Activated CD4-positive, alpha-beta memory T cell treated with anti-CD3 and anti-CD28 coated beads for 36 hours (primary cell): Measurements from ENCODE around the gene SACM1L. TPM values are rescaled to one million over a fixed set of nuclear protein-coding genes. Genes with fewer than 3 reads are reported as not detected.

Source experiments
- CTCF ChIA-PET: fragments of 350-600 bp; sonication (Branson Sonifier 250); formaldehyde crosslinking; loops from one replicate; lab custom pipeline; 2021; ENCODE audit warnings: antibody characterized with exemption, inconsistent platforms; lab: Charles Lee
- POLR2A ChIA-PET: fragments of 350-600 bp; sonication (Branson Sonifier 250); formaldehyde crosslinking; loops from one replicate; lab custom pipeline; 2021; ENCODE audit warnings: antibody characterized with exemption; lab: Charles Lee
- DNase-seq: peaks from one replicate; pipeline ENCODE4 v3.0.0-alpha.2; 2020
- H3K27ac Mint-ChIP-seq: one replicate; pipeline ENCODE4 v1.8.0; 2021; ENCODE audit warnings: mixed read lengths
- H3K27me3 Mint-ChIP-seq: one replicate; pipeline ENCODE4 v1.8.0; 2021; ENCODE audit warnings: mixed read lengths
- H3K36me3 Mint-ChIP-seq: one replicate; pipeline ENCODE4 v1.8.0; 2021; ENCODE audit warnings: mixed read lengths
- H3K4me1 Mint-ChIP-seq: one replicate; pipeline ENCODE4 v1.8.0; 2021; ENCODE audit warnings: low read depth, mixed read lengths
- H3K4me3 Mint-ChIP-seq: one replicate; pipeline ENCODE4 v1.8.0; 2021; ENCODE audit warnings: mild to moderate bottlenecking, mixed read lengths
- H3K9me3 Mint-ChIP-seq: one replicate; pipeline ENCODE4 v1.8.0; 2021; ENCODE audit warnings: mixed read lengths
- intact Hi-C: fragments of 100-400 bp; cut with micrococcal nuclease; formaldehyde crosslinking; loops from one replicate; pipeline ENCODE4 v1.15.1; 2023
- total RNA-seq, 2 experiments: library from RNA; stranded (reverse); gene quantifications; one replicate each; pipeline ENCODE4 v1.2.3, GENCODE V29; 2021

SACM1L gene
- total RNA-seq, 2 experiments from 2014 or later = 64.3 to 71.2 TPM

DNA sequence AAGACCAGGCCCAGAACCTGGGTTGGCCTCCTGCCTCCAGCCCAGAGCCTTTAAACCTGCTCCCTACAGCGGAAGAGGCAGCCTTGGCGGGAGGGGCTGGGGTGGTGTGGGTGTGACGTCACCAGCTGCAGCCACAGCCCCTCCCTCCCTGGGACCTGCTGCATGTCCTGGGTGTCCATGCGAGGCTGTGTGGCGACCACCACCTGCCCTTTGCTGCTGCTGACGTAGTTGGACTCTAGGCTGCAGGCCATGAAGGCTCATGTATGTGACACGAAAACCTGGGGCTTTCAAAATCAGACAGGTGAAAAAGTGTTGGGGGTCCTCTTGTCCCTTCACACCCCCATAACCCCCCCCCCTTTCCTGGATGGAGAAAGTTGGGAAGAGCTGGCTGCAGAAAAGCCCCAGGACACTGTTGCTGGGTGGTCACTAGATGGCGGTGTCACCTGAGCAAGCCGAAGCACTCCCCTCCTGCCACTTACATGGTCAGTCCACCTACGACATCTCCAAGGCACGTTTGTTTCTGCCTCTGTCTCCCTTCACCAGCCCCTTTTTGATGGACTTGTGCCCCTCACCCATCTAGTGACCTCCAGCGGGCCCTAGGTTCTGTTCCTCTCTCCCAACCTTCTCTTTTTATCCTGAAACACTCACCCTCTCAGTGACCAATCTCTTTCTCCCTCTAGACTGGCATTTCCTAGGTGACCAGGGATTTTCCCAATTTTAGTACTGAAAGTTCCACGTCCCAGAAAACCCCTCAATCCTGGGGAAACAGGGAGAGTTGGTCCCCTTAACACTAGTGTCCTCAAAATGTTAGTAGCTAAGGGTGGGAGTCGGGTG is 71.9 kb downstream of the SACM1L start:
- no peak overlapping the region for H3K27ac Mint-ChIP-seq
- CTCF ChIA-PET = interaction anchor here (0.6 to 5.5 kb wide), 16 partner anchors 12 to 617 kb away, joined by 3 to 112 read pairs (median 4); partner anchors contain the start of gene CXCR6

DNA sequence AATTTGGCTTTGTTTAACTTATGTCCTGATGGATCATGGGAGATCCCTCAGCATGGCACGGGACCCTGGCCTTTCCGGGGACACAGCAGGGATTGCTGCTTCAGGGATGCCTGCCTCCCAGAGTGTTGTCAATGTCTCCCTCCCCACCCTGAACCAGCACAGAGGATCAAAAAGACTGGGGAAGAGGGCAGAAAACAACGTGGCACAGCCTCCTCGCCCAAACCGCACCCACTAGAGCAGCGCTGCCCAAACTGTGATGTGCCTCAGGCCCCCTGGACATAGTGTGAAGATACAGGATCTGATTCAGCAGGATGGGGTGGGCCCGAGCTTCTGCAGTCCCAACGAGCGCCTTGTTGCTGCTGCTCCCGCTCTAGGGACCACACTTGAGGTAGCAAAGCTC is 72.6 kb downstream of the SACM1L start:
- DNase-seq = no peak
- H3K9me3 Mint-ChIP-seq = no peaks in the 10 kb centered on the region
- no peaks in the 10 kb centered on the region for H3K36me3 Mint-ChIP-seq
- intact Hi-C loops = loop anchor here (1.0 to 2.0 kb wide), 3 partner anchors 70 to 317 kb away; no protein-coding TSS in a partner anchor
- H3K4me3 Mint-ChIP-seq = no peak overlapping the region
- H3K27me3 Mint-ChIP-seq = no peaks in the 10 kb centered on the region
- POLR2A ChIA-PET = no interaction called here
- H3K4me1 Mint-ChIP-seq = no peaks in the 10 kb centered on the region
- CTCF ChIA-PET = interaction anchor here (1.0 to 5.5 kb wide), 10 partner anchors 13 to 616 kb away, joined by 3 to 112 read pairs (median 6); no protein-coding TSS in a partner anchor
- no peak overlapping the region for H3K27ac Mint-ChIP-seq

More for the DNA sequence above, 71.9 kb downstream of the SACM1L start:
- no peaks in the 10 kb centered on the region for H3K36me3 Mint-ChIP-seq
- intact Hi-C loops = loop anchor here (1.0 to 2.0 kb wide), 2 partner anchors 168 to 318 kb away; no protein-coding TSS in a partner anchor
- H3K27me3 Mint-ChIP-seq = no peaks in the 10 kb centered on the region
- no peak overlapping the region for H3K4me3 Mint-ChIP-seq
- DNase-seq = peak; percentile 53
- no peaks in the 10 kb centered on the region for H3K9me3 Mint-ChIP-seq
- POLR2A ChIA-PET = no interaction called here
- no peaks in the 10 kb centered on the region for H3K4me1 Mint-ChIP-seq

DNA sequence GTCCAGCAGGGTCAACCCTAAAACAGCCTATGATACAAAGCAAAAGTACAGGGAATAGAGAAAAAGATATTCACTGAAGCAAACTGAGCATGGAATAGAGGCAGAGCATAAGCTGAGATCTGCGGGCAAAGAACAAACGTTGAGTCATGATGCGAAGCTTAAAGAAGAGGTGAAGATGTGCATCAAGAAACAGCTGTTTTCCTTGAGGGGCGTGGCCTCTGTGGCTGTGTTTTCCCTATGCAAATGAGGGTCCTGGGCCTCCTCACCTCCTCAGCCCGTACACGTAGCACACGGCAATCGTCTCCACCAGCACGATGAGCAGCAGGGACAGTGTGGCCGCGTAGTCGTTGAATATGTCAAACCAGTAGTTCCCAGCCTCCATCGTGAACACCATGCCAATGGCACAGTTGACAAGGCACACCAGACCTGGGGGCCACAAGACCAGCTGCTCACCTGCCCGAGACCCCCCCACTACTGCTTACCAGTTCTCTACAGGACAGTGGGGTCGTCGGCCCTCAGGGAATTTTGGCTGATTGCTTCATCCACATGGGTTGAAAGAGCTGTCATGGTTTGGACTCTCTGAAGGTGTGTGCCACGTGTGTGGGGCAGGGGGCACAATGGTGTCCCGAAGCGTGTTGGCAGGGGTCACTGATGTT is 73.6 kb downstream of the SACM1L start:
- Mint-ChIP-seq H3K27ac (no peak overlapping the region), H3K27me3 (no peaks in the 10 kb centered on the region), H3K36me3 (no peaks in the 10 kb centered on the region), H3K9me3 (no peaks in the 10 kb centered on the region), H3K4me1 (no peaks in the 10 kb centered on the region), H3K4me3 (no peak overlapping the region)
- ChIA-PET POLR2A (interaction anchor here (1.0 kb wide), 1 partner anchor 176 kb away, joined by 3 read pairs; no protein-coding TSS in a partner anchor), CTCF (interaction anchor here (1.1 to 5.5 kb wide), 8 partner anchors 13 to 316 kb away, joined by 3 to 112 read pairs (median 7); no protein-coding TSS in a partner anchor)
- intact Hi-C loops = loop anchor here (1.0 kb wide), 1 partner anchor 70 kb away; no protein-coding TSS in a partner anchor
- DNase-seq = no peak

DNA sequence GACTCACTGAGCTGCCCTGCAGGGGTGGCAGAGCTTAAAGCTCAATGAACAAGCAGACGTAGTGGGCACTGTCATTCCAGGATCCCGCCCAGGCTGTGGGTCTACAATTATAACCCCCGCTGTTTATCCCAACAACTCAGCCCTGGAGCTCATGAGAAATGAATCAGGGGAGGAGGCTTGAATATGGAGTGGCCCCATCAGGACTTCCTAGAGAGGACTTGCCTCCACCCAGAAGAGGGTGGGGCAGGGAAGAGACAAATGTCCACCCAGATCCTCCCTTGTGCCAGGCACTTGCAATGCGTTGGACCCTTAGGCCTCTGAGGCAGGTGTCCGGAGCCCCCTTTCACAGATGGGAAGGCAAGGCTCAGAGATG is 74.1 kb downstream of the SACM1L start:
- H3K27me3 Mint-ChIP-seq = no peaks in the 10 kb centered on the region
- intact Hi-C loops = no loop called here
- no peak for DNase-seq
- no peak overlapping the region for H3K4me3 Mint-ChIP-seq
- H3K36me3 Mint-ChIP-seq = no peaks in the 10 kb centered on the region
- no peak overlapping the region for H3K27ac Mint-ChIP-seq
- POLR2A ChIA-PET = interaction anchor here (1.0 kb wide), 1 partner anchor 176 kb away, joined by 3 read pairs; no protein-coding TSS in a partner anchor
- no peaks in the 10 kb centered on the region for H3K9me3 Mint-ChIP-seq
- CTCF ChIA-PET = interaction anchor here (1.1 to 5.5 kb wide), 7 partner anchors 14 to 316 kb away, joined by 3 to 112 read pairs (median 7); no protein-coding TSS in a partner anchor
- no peaks in the 10 kb centered on the region for H3K4me1 Mint-ChIP-seq

DNA sequence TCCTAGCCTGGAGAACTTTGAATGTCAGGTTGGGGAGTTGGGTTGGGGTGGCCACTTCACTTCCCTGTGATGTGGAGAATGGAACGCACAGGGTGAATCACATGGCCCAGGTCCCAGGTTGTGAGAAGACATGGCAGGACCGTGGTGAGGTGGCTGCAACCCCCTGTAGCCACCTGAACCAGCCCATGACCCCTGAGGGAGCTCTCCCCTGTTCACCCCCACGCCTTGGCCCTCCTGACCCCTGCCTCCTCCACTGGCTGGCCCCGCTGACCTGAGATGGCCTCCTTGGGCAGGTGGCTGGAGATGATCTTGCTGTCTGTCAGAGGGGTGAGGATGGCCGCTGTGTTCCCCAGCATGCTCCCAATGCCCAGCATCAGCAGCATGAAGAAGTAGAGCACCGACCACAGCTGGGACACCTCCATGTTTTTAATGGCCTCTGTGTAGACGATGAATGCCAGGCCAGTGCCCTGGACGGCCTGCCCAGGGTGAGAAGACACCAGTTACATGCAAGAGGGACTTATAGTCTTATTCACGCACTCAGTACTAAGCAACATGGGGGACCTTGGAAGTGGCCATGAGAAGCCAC is 76.2 kb downstream of the SACM1L start:
- no peak for DNase-seq
- Mint-ChIP-seq H3K36me3 (no peaks in the 10 kb centered on the region), H3K27ac (no peak overlapping the region), H3K27me3 (no peaks in the 10 kb centered on the region), H3K4me3 (no peak overlapping the region), H3K4me1 (no peaks in the 10 kb centered on the region), H3K9me3 (no peaks in the 10 kb centered on the region)
- POLR2A ChIA-PET = no interaction called here
- intact Hi-C loops = no loop called here
- CTCF ChIA-PET = interaction anchor here (0.6 to 1.0 kb wide), 2 partner anchors 165 to 314 kb away, joined by 3 read pairs; no protein-coding TSS in a partner anchor

DNA sequence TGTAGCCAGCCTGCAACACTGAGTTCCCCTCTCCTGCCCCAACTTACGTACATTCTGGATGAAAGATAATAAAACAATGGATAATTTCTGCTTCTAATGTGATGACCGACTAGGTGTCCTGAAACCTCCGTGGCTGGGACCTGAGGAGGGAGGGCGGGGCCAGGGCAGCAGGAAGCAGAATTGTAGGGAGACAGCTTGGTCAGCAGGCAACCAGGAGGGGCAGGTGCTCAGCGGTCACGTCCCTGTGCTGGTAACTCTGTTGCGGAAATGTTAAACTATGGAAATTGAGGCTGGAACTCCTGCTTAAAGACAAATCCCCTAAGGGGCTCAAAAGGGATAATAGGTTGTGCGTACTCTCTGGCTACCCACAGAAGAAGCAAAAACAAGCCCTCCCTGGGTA is 76.8 kb downstream of the SACM1L start:
- intact Hi-C loops = no loop called here
- Mint-ChIP-seq H3K27me3 (no peaks in the 10 kb centered on the region), H3K9me3 (no peaks in the 10 kb centered on the region), H3K36me3 (no peaks in the 10 kb centered on the region), H3K27ac (no peak overlapping the region), H3K4me3 (no peak overlapping the region), H3K4me1 (no peaks in the 10 kb centered on the region)
- DNase-seq = no peak
- ChIA-PET POLR2A (no interaction called here), CTCF (interaction anchor here (0.6 to 1.0 kb wide), 2 partner anchors 164 to 313 kb away, joined by 3 read pairs; no protein-coding TSS in a partner anchor)

DNA sequence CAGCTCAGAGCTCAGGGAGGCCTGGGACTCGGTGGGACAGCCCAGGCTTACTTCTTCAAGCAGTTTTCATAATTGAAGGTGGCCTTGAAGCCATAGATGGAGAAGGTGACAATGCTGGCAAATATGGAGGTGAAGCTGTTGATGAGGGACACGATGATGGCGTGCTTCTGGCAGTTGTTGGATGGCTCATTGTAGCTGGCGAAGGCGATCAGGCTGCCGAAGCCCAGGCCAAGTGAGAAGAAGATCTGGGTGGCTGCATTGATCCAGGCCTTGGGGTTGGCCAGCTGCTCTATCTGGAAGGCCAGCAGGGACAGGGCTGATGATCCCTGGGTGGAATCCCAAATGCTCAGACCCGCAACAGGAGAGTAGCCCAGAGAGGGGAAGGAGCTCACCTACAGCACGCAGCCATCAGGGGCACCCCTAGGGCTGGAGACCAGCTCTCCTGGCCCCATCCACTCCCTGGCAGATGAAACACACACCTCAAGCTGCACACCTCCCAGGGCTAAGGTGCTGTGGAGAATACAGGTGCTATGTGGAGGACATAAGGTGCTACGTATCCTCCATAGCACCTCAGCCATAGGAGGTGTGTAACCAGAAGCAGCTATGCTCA is 82.1 kb downstream of the SACM1L start:
- H3K4me3 Mint-ChIP-seq = no peak overlapping the region
- no peaks in the 10 kb centered on the region for H3K9me3 Mint-ChIP-seq
- peaks cover 13% of the 10 kb centered on the region for H3K4me1 Mint-ChIP-seq
- no peak for DNase-seq
- ChIA-PET POLR2A (no interaction called here), CTCF (interaction anchor here (0.6 kb wide), 1 partner anchor 260 kb away, joined by 3 read pairs; no protein-coding TSS in a partner anchor)
- intact Hi-C loops = no loop called here
- H3K36me3 Mint-ChIP-seq = no peaks in the 10 kb centered on the region
- no peak overlapping the region for H3K27ac Mint-ChIP-seq
- H3K27me3 Mint-ChIP-seq = peaks cover 6% of the 10 kb centered on the region

DNA sequence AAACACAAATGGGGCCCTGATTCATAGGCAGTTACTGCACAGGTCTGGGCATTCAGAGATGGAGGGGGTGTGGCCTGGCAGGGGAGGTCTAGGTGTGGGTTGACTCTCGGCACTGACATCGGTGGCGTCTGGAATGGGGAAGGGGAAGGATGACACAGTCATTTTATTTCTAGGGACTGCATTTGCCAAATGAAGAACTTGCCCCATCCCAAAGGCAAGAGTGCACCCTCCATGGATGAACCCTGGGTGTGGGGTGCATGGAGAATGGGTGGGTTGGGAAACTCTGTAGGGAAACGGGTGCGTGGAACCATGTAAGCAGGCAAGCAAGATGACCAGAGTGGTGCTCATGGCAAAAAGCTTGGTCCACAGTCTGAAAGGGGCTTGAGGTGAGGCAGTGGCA is 82.6 kb downstream of the SACM1L start:
- Mint-ChIP-seq H3K36me3 (no peaks in the 10 kb centered on the region), H3K27ac (no peak overlapping the region), H3K4me3 (no peak overlapping the region), H3K27me3 (peaks cover 6% of the 10 kb centered on the region), H3K9me3 (no peaks in the 10 kb centered on the region), H3K4me1 (peaks cover 13% of the 10 kb centered on the region)
- no peak for DNase-seq
- intact Hi-C loops = no loop called here
- POLR2A ChIA-PET = no interaction called here
- CTCF ChIA-PET = no interaction called here

DNA sequence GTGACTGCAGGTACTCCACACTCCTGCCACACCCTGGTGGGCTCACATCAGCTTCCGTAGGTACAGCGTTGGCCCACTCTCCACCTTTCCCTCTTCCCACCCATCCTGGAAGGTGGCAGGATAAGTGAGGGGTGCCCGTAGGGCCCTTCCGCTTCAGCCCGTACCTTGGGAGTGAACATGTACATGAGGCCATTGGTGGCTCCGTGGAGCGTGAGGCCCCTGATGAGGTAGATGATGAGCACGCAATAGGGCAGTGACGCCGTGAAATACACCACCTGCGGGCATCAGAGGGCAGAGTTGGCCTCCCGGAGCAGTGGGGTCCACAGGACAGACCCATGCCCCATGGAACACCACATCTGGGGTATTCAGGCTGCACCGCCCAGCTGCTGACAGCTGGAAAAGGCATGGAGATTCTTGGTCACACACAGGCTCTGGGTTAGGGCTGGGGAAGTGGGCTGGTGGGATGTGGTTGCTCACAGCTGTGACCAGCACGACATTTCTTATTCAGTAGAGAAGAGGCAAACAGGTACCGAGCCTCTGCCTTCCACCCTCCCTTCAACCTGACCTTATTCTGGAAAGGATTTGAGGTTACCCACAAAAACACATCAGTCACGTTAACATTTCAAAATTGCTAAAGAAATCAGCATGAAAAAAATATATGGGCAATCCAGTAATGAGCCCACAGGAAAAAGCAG is 83.3 kb downstream of the SACM1L start:
- peaks cover 6% of the 10 kb centered on the region for H3K27me3 Mint-ChIP-seq
- no peaks in the 10 kb centered on the region for H3K36me3 Mint-ChIP-seq
- H3K9me3 Mint-ChIP-seq = no peaks in the 10 kb centered on the region
- POLR2A ChIA-PET = interaction anchor here (1.4 kb wide), 1 partner anchor 143 kb away, joined by 4 read pairs; no protein-coding TSS in a partner anchor
- H3K27ac Mint-ChIP-seq = no peak overlapping the region
- DNase-seq = peak; percentile 44
- intact Hi-C loops = no loop called here
- H3K4me1 Mint-ChIP-seq = peaks cover 13% of the 10 kb centered on the region
- no peak overlapping the region for H3K4me3 Mint-ChIP-seq
- CTCF ChIA-PET = no interaction called here

DNA sequence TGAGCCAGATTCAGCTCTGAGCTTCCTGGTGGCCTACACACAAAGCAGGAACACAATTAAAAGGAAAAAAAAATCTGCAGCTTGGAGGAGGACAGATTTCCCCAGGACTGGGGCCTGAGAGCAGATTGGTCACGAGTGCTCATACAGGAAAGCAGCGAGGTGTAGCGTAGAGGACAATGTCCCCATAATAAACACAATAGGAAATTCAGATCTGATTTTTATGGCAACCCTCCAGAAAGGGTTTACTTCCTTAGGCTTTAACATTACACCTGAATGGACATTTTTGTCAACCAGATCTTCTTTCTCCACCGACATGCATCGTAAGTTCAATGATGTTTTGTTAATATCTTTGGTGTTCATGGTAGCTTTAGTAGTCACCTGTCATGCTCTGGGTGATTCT is 83.9 kb downstream of the SACM1L start:
- Mint-ChIP-seq H3K4me3 (no peak overlapping the region), H3K4me1 (peaks cover 13% of the 10 kb centered on the region), H3K36me3 (no peaks in the 10 kb centered on the region), H3K27me3 (peaks cover 6% of the 10 kb centered on the region), H3K27ac (no peak overlapping the region), H3K9me3 (no peaks in the 10 kb centered on the region)
- DNase-seq = no peak
- ChIA-PET CTCF (interaction anchor here (1.2 kb wide), 1 partner anchor 306 kb away, joined by 3 read pairs; no protein-coding TSS in a partner anchor), POLR2A (interaction anchor here (1.4 kb wide), 1 partner anchor 143 kb away, joined by 4 read pairs; no protein-coding TSS in a partner anchor)
- intact Hi-C loops = no loop called here
